Retinal pigment epithelial cell (primary cell): ENCODE data around the gene LRP5.

Experiments
- DNase-seq: peaks from one replicate; pipeline ENCODE4 v3.0.0-alpha.2; 2010; ENCODE audit warnings: low read depth
- H3K4me3 ChIP-seq: 2 replicates; pipeline ENCODE4 v1.5.1; 2011; ENCODE audit warnings: mild to moderate bottlenecking, low read length, control low read depth, moderate library complexity
- TF ChIP-seq, protein P1 (sequence below): conservative IDR thresholded peaks from 2 replicates; pipeline ENCODE4 v1.5.1; 2011; ENCODE audit warnings: low read depth, low read length, control low read depth, inconsistent platforms

The LRP5 gene

DNA sequence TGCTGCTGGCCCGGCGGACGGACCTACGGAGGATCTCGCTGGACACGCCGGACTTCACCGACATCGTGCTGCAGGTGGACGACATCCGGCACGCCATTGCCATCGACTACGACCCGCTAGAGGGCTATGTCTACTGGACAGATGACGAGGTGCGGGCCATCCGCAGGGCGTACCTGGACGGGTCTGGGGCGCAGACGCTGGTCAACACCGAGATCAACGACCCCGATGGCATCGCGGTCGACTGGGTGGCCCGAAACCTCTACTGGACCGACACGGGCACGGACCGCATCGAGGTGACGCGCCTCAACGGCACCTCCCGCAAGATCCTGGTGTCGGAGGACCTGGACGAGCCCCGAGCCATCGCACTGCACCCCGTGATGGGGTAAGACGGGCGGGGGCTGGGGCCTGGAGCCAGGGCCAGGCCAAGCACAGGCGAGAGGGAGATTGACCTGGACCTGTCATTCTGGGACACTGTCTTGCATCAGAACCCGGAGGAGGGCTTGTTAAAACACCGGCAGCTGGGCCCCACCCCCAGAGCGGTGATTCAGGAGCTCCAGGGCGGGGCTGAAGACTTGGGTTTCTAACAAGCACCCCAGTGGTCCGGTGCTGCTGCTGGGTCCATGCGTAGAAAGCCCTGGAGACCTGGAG, 74.1 kb downstream of the LRP5 start:
- TF ChIP-seq, protein P1, sequence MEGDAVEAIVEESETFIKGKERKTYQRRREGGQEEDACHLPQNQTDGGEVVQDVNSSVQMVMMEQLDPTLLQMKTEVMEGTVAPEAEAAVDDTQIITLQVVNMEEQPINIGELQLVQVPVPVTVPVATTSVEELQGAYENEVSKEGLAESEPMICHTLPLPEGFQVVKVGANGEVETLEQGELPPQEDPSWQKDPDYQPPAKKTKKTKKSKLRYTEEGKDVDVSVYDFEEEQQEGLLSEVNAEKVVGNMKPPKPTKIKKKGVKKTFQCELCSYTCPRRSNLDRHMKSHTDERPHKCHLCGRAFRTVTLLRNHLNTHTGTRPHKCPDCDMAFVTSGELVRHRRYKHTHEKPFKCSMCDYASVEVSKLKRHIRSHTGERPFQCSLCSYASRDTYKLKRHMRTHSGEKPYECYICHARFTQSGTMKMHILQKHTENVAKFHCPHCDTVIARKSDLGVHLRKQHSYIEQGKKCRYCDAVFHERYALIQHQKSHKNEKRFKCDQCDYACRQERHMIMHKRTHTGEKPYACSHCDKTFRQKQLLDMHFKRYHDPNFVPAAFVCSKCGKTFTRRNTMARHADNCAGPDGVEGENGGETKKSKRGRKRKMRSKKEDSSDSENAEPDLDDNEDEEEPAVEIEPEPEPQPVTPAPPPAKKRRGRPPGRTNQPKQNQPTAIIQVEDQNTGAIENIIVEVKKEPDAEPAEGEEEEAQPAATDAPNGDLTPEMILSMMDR, result no peak
- no peak for DNase-seq
- no peak overlapping the region for H3K4me3 ChIP-seq

DNA sequence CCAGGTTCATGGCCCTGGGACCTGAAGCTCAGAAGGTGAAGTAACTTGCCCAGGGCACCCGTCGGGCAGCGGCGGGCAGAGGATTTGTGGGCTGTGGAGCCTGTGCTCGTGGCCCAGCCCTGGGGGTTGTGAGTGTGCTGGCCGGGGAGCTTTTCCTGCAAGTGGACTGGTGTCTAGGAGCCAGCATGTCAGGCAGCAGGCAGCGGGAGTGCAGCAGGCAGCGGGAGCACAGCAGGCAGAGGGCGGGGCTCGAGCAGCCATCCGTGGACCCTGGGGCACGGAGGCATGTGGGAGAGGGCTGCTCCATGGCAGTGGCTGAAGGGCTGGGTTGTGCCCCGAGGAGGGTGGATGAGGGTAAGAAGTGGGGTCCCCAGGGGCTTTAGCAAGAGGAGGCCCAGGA, 75.4 kb downstream of the LRP5 start:
- no peak overlapping the region for H3K4me3 ChIP-seq
- DNase-seq, result no peak
- TF ChIP-seq, protein P1, result no peak

DNA sequence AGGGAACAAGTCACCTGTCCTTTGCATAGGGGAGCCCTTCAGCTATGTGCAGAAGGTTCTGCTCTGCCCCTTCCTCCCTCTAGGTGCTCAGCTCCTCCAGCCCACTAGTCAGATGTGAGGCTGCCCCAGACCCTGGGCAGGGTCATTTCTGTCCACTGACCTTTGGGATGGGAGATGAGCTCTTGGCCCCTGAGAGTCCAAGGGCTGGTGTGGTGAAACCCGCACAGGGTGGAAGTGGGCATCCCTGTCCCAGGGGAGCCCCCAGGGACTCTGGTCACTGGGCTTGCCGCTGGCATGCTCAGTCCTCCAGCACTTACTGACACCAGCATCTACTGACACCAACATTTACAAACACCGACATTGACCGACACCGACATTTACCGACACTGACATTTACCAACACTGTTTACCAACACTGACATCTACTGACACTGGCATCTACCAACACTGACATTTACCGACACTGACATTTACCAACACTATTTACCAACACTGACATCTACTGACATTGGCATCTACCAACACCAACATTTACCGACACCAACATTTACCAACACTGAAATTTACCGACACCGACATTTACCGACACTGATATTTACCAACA, 76.3 kb downstream of the LRP5 start:
- no peak overlapping the region for H3K4me3 ChIP-seq
- no peak for DNase-seq
- TF ChIP-seq, protein P1, result no peak

DNA sequence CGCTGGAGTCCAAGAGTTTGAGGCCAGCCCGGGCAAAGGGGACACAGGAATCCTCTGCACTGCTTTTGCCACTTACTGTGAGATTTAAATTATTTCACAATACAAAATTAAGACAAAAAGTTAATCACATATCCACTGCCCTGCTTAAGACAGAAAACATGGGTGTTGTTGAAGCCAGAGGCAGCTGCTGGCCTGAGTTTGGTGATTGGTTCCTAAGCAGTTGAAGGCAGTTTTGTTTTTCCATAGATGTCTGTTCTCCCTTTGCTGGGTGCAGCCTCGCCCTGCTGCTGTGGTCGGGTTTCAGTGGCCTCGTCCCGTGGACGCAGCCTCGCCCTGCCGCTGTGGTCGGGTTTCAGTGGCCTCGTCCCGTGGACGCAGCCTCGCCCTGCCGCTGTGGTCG, 77.9 kb downstream of the LRP5 start:
- TF ChIP-seq, protein P1, result no peak
- DNase-seq, result no peak
- H3K4me3 ChIP-seq, result no peak overlapping the region

DNA sequence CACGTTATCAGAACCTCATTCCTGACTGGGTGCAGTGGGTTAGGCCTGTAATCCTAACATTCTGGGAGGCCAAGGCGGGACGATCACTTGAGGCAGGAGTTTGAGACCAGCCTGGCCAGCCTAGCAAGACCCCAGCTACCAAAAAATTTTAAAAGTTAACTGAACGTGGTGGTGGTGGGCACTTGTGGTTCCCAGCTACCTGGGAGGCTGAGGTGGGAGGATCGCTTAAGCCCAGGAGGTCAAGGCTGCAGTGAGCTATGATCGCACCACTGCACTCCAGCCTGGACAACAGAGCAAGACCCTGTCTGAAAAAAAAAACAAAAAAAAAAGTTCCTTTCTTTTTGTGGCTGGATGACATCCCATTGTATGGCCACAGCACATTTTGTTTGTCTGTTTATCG, 80.4 kb downstream of the LRP5 start:
- no peak overlapping the region for H3K4me3 ChIP-seq
- no peak for DNase-seq
- TF ChIP-seq, protein P1, result no peak

DNA sequence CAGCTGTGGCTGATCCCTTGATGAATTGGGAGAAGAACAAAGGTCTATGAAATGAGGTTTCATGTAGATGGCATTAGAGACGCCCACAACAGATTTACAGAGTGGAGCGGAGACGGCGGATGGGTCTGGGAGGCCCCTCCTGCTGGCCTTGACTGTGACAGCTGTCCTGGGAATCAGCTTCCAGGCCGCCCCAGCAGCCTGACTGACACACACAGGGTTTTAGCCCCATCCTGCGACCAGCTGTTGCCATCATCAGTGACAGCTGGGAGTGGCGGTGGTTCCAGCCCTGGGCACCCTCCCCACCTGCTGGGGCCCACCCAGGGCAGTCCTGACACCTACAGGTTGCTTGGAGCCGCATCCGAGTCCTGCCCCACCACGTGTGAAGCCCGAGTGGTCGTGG, 84.1 kb downstream of the LRP5 start:
- DNase-seq, result no peak
- no peak overlapping the region for H3K4me3 ChIP-seq
- TF ChIP-seq, protein P1, result no peak

DNA sequence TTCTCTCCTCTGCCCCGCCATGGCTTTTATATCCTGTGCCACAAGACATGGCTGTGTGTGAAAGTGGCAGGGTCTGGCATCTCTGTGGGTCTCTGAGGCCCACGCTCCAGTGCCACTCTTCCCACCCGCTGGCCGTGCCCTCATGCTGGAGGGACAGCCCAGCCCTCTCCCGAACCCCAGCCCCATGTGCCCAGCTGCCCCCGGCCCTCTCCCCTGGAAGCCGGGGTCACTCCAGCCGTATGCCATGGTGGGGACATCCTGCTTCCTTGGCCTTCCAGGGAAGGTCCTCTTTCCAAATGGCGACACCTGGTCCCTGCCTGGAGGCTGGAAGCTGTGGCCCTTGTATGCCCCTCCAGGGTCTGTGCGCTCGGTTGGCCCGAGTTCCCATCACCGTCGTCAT, 84.9 kb downstream of the LRP5 start:
- H3K4me3 ChIP-seq, result no peak overlapping the region
- TF ChIP-seq, protein P1, result no peak
- no peak for DNase-seq
